Endodermal cell (in vitro differentiated cells): ENCODE data around the gene TTBK1. TPM values are rescaled to one million over a fixed set of nuclear protein-coding genes. Genes with fewer than 3 reads are reported as not detected.
"Not testable (repeated sequence)": the region's sequence is repeated elsewhere in the genome, so short reads cannot be mapped to it uniquely, and the experiment has no call there.

ENCODE experiments used
- DNase-seq: peaks from one replicate; pipeline ENCODE4 v3.0.0-alpha.2; 2017
- H3K27ac ChIP-seq: 2 replicates; pipeline ENCODE4 v1.5.1; 2013; ENCODE audit warnings: mild to moderate bottlenecking, low read depth, low read length, moderate library complexity
- H3K27me3 ChIP-seq: 2 replicates; pipeline ENCODE4 v1.6.1; 2013; ENCODE audit warnings: mild to moderate bottlenecking, low read length, moderate library complexity; ENCODE audit not compliant: insufficient read depth, control insufficient read depth, poor library complexity, severe bottlenecking
- H3K36me3 ChIP-seq: 2 replicates; pipeline ENCODE4 v1.7.0; 2013; ENCODE audit warnings: mild to moderate bottlenecking, low read length, moderate library complexity; ENCODE audit not compliant: control insufficient read depth, insufficient read depth
- H3K4me1 ChIP-seq: one replicate; pipeline ENCODE4 v1.7.0; 2013; ENCODE audit warnings: low read length; ENCODE audit not compliant: control insufficient read depth, insufficient read depth
- H3K4me3 ChIP-seq: 2 replicates; pipeline ENCODE4 v1.5.1; 2013; ENCODE audit warnings: mild to moderate bottlenecking, low read length, moderate library complexity
- H3K9ac ChIP-seq: 2 replicates; pipeline ENCODE4 v1.6.1; 2013; ENCODE audit warnings: mild to moderate bottlenecking, low read length, moderate library complexity; ENCODE audit not compliant: poor library complexity, severe bottlenecking; ENCODE audit errors: extremely low read depth
- H3K9me3 ChIP-seq: 2 replicates; pipeline ENCODE4 v1.6.1; 2013; ENCODE audit warnings: mild to moderate bottlenecking, low read length, moderate library complexity; ENCODE audit not compliant: control insufficient read depth
- H3K27ac Mint-ChIP-seq: 2 replicates; pipeline ENCODE4 v1.8.0; 2020; ENCODE audit warnings: mixed read lengths
- H3K27me3 Mint-ChIP-seq: 2 replicates; pipeline ENCODE4 v1.8.0; 2021; ENCODE audit warnings: mild to moderate bottlenecking, mixed read lengths; ENCODE audit not compliant: insufficient read depth
- H3K36me3 Mint-ChIP-seq: 2 replicates; pipeline ENCODE4 v1.8.0; 2020; ENCODE audit warnings: low read depth, mixed read lengths
- H3K4me1 Mint-ChIP-seq: 2 replicates; pipeline ENCODE4 v1.8.0; 2020; ENCODE audit warnings: mixed read lengths
- H3K4me3 Mint-ChIP-seq: 2 replicates; pipeline ENCODE4 v1.8.0; 2020; ENCODE audit warnings: mild to moderate bottlenecking, moderate library complexity, mixed read lengths
- H3K9me3 Mint-ChIP-seq: 2 replicates; pipeline ENCODE4 v1.8.0; 2020; ENCODE audit warnings: mild to moderate bottlenecking, mixed read lengths
- WGBS, 2 experiments: methylation state at CpG; one replicate each; pipeline versions ENCODE4 v1.1.5 to v1.1.7; 2013; ENCODE audit warnings: missing lambda C conversion rate in 2 of 2, mixed read lengths in 1 of 2; ENCODE audit not compliant: insufficient coverage in 1 of 2, insufficient read length in 1 of 2; 5-methylcytosine and 5-hydroxymethylcytosine counted together
- total RNA-seq, 2 donors: library from RNA; stranded (reverse); fragmentation: NEBNext Ultra II Directional in 1 of 2; extraction: Animal tissue kit (Norgen Biotek cat#: 25700) in 1 of 2; gene quantifications; 2 replicates in 1 of 2; 3 replicates in 1 of 2; pipeline ENCODE4 v1.2.1, GENCODE V29; 2021
- TF ChIP-seq, protein P1 (sequence below): fragments of 200-600 bp; sonication (generic); conservative IDR thresholded peaks from 2 replicates; pipeline ENCODE4 v1.5.0; 2021; ENCODE audit warnings: antibody characterized with exemption, mild to moderate bottlenecking

TTBK1 gene
- total RNA-seq, 2 donors from 2014 or later = 0.62 TPM

DNA sequence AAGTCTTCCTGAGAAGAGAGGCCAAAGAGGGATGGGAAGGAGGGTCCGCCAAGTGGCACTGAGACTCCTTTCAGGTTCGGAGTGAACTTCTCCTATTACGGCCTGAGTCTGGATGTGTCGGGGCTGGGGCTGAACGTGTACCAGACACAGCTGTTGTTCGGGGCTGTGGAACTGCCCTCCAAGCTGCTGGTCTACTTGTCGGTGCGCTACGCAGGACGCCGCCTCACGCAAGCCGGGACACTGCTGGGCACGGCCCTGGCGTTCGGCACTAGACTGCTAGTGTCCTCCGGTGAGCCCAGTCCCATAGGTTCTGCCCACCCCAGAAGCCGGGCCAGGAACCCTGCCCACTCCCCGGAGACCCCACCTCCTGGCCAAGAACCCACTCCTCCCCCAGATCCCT lies 58.8 kb downstream of the TTBK1 start:
- Histone ChIP-seq H3K36me3 (no peaks in the 10 kb centered on the region), H3K4me1 (peaks cover 3% of the 10 kb centered on the region), H3K4me3 (no peak overlapping the region), H3K27me3 (no peaks in the 10 kb centered on the region), H3K9me3 (no peaks in the 10 kb centered on the region), H3K27ac (no peak overlapping the region), H3K9ac (no peak overlapping the region)
- TF ChIP-seq, protein P1, sequence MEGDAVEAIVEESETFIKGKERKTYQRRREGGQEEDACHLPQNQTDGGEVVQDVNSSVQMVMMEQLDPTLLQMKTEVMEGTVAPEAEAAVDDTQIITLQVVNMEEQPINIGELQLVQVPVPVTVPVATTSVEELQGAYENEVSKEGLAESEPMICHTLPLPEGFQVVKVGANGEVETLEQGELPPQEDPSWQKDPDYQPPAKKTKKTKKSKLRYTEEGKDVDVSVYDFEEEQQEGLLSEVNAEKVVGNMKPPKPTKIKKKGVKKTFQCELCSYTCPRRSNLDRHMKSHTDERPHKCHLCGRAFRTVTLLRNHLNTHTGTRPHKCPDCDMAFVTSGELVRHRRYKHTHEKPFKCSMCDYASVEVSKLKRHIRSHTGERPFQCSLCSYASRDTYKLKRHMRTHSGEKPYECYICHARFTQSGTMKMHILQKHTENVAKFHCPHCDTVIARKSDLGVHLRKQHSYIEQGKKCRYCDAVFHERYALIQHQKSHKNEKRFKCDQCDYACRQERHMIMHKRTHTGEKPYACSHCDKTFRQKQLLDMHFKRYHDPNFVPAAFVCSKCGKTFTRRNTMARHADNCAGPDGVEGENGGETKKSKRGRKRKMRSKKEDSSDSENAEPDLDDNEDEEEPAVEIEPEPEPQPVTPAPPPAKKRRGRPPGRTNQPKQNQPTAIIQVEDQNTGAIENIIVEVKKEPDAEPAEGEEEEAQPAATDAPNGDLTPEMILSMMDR = no peak
- Mint-ChIP-seq H3K4me1 (peaks cover 2% of the 10 kb centered on the region), H3K9me3 (no peaks in the 10 kb centered on the region), H3K27me3 (peaks cover 8% of the 10 kb centered on the region), H3K27ac (no peak overlapping the region), H3K36me3 (no peaks in the 10 kb centered on the region), H3K4me3 (no peak overlapping the region)
- no peak for DNase-seq
- WGBS, 2 experiments = 84 to 93% methylated on average over 4 to 19 of the region's 19 CpGs

- 92 to 100% methylated on average over 4 to 11 of the region's 11 CpGs for WGBS, 2 experiments
- H3K27me3 ChIP-seq, H3K4me1 ChIP-seq, H3K9ac ChIP-seq, H3K27ac Mint-ChIP-seq, H3K4me1 Mint-ChIP-seq, H3K9me3 ChIP-seq, H3K27me3 Mint-ChIP-seq, H3K4me3 ChIP-seq, H3K36me3 ChIP-seq, H3K27ac ChIP-seq, DNase-seq, H3K36me3 Mint-ChIP-seq, H3K4me3 Mint-ChIP-seq, H3K9me3 Mint-ChIP-seq: not testable (repeated sequence)
Measured at GRCh38 chr6:43303006-43303405, 59.7 kb downstream of the TTBK1 start.

- H3K27me3 Mint-ChIP-seq = peaks cover 13% of the 10 kb centered on the region
- H3K4me1 Mint-ChIP-seq = peaks cover 3% of the 10 kb centered on the region
- DNase-seq = no peak
- WGBS, 2 experiments = 85 to 92% methylated on average over 4 to 8 of the region's 8 CpGs
- Histone ChIP-seq H3K27ac (no peak overlapping the region), H3K9ac (no peak overlapping the region), H3K36me3 (no peaks in the 10 kb centered on the region), H3K9me3 (no peaks in the 10 kb centered on the region), H3K4me3 (no peak overlapping the region), H3K27me3 (peaks cover 12% of the 10 kb centered on the region), H3K4me1 (no peaks in the 10 kb centered on the region)
- TF ChIP-seq, protein P1 = no peak
- H3K4me3 Mint-ChIP-seq = no peak overlapping the region
- no peak overlapping the region for H3K27ac Mint-ChIP-seq
- H3K36me3 Mint-ChIP-seq = no peaks in the 10 kb centered on the region
- no peaks in the 10 kb centered on the region for H3K9me3 Mint-ChIP-seq
Measured at GRCh38 chr6:43303751-43304331, 60.6 kb downstream of the TTBK1 start.

GRCh38 chr6:43304361-43304760 lies 61.1 kb downstream of the TTBK1 start:
- 85 to 90% methylated on average over 3 of the region's 3 CpGs for WGBS, 2 experiments

More at GRCh38 chr6:43304361-43304760, 61.1 kb downstream of the TTBK1 start:
- Mint-ChIP-seq H3K4me1 (peaks cover 4% of the 10 kb centered on the region), H3K36me3 (no peaks in the 10 kb centered on the region), H3K4me3 (no peak overlapping the region), H3K27ac (no peak overlapping the region), H3K27me3 (peaks cover 14% of the 10 kb centered on the region), H3K9me3 (no peaks in the 10 kb centered on the region)
- no peaks in the 10 kb centered on the region for H3K36me3 ChIP-seq
- TF ChIP-seq, protein P1 = no peak
- no peak overlapping the region for H3K9ac ChIP-seq
- no peak overlapping the region for H3K27ac ChIP-seq
- H3K27me3 ChIP-seq = peaks cover 13% of the 10 kb centered on the region
- H3K4me1 ChIP-seq = no peaks in the 10 kb centered on the region
- no peaks in the 10 kb centered on the region for H3K9me3 ChIP-seq
- H3K4me3 ChIP-seq = no peak overlapping the region
- no peak for DNase-seq
